ENCODE data around the gene TBC1D1.

TBC1D1 gene

GRCh38 chr4:37872310-37872988, 18.4 kb upstream of the TBC1D1 start:
- Mint-ChIP-seq H3K27ac (peak overlapping the region; percentile 45), H3K36me3 (ENCODE audit: low read depth) (peaks cover 4% of the 10 kb centered on the region), H3K4me1 (ENCODE audit: low read depth) (peaks cover 10% of the 10 kb centered on the region), H3K27me3 (ENCODE audit: low read depth) (no peaks in the 10 kb centered on the region), H3K4me3 (no peak overlapping the region), H3K9me3 (no peaks in the 10 kb centered on the region)

DNA sequence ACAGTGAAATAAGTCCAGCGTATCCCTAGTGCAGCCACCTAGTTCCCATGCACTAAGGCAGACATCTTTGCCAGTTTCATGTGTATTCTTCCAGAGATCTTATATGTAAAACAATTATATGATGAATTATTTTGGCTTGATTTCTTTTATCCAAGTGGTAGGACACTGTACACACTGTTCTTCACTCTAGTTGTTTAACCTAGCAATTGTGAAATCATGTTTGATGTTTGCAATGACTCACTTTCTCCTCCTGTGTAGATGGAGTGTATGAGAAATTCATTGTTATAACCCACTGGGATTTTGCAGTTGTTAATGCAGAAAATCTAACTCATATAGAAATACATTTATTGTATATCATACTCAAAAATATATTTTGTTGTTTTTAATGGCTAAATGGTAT, 17.5 kb upstream of the TBC1D1 start:
- no peaks in the 10 kb centered on the region for H3K27me3 Mint-ChIP-seq (ENCODE audit: low read depth)
- no peak overlapping the region for H3K27ac Mint-ChIP-seq
- H3K9me3 Mint-ChIP-seq: no peaks in the 10 kb centered on the region
- no peak overlapping the region for H3K4me3 Mint-ChIP-seq
- H3K4me1 Mint-ChIP-seq (ENCODE audit: low read depth): peaks cover 10% of the 10 kb centered on the region
- H3K36me3 Mint-ChIP-seq (ENCODE audit: low read depth): no peaks in the 10 kb centered on the region

DNA sequence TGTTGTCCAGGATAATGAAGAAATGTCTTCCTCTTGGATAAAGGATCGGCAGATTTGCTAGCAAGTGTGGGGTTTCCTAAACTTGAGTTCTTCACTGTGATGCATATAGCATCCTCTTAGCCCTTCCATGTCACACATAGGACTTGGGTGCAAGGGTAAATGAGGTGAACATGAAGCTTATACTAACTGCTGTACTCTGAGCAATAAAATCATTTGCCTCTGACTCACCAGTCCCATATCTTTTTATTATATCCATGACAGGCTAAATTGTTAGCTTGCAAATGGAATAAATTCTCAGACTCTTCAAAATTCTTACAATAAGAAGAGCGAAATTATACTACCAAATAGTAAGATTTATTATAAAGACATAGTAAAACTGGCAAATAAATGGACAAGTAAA, 14.7 kb upstream of the TBC1D1 start:
- H3K27ac Mint-ChIP-seq: no peak overlapping the region
- H3K36me3 Mint-ChIP-seq (ENCODE audit: low read depth): no peaks in the 10 kb centered on the region
- H3K4me3 Mint-ChIP-seq: no peak overlapping the region
- H3K4me1 Mint-ChIP-seq (ENCODE audit: low read depth): peaks cover 10% of the 10 kb centered on the region
- no peaks in the 10 kb centered on the region for H3K27me3 Mint-ChIP-seq (ENCODE audit: low read depth)
- no peaks in the 10 kb centered on the region for H3K9me3 Mint-ChIP-seq

DNA sequence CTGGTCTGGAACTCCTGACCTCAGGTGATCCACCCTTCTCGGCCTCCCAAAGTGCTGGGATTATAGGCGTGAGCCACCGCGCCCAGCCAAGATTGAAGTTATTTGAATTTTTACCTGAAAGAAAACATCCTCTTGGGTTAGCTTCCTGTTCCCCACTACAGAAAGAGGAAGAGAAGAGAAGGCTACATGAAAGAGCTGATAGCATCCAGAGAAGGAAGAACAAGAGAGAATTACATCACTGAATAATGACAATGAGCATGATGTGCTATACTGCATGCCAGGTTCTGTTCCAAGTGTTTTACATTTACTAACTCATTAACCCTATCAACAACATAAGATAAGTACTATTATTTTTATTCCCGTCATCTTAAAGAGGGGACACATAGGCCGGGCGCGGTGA, 11.5 kb upstream of the TBC1D1 start:
- Mint-ChIP-seq H3K9me3 (no peaks in the 10 kb centered on the region), H3K27me3 (ENCODE audit: low read depth) (peaks cover 15% of the 10 kb centered on the region), H3K27ac (no peak overlapping the region), H3K36me3 (ENCODE audit: low read depth) (no peaks in the 10 kb centered on the region), H3K4me3 (no peak overlapping the region), H3K4me1 (ENCODE audit: low read depth) (no peaks in the 10 kb centered on the region)

- H3K27ac Mint-ChIP-seq: no peak overlapping the region
- H3K4me1 Mint-ChIP-seq (ENCODE audit: low read depth): peaks cover 5% of the 10 kb centered on the region
- no peaks in the 10 kb centered on the region for H3K36me3 Mint-ChIP-seq (ENCODE audit: low read depth)
- H3K27me3 Mint-ChIP-seq (ENCODE audit: low read depth): peaks cover 24% of the 10 kb centered on the region
- H3K9me3 Mint-ChIP-seq: no peaks in the 10 kb centered on the region
- H3K4me3 Mint-ChIP-seq: no peak overlapping the region
These were observed 9.1 kb upstream of the TBC1D1 start for GRCh38 chr4:37881811-37882210.

DNA sequence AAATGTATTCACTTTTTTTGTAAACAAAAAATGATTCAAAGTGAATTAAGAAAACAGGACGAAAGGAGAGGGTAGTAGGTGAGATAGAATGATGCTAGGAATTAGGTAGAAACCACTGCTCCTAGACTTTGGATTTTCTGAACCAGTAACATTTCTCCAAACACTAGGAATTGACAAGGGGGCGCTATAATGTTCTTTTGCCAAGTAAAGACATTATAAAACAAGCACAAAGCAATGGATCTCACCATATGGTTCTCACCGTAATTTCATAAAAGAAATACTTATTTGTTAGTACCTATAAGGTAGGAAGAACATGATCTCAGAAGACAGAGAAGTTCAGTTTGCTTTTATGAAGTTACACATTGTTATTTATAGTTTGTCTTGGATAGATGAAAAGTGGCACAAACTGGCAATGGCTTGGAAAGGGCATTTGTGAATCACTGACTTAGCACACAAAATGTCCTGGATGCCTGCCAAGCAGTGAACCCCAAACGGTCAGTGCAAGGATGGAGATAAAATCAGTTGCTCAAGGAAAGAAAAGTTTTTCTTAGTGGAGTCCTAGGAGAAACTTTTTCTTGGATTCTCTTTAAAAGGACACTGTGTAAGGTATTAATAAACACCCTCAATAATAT, 8.1 kb upstream of the TBC1D1 start:
- Mint-ChIP-seq H3K9me3 (no peaks in the 10 kb centered on the region), H3K27me3 (ENCODE audit: low read depth) (peaks cover 27% of the 10 kb centered on the region), H3K36me3 (ENCODE audit: low read depth) (no peaks in the 10 kb centered on the region), H3K4me3 (no peak overlapping the region), H3K4me1 (ENCODE audit: low read depth) (peaks cover 5% of the 10 kb centered on the region), H3K27ac (no peak overlapping the region)

- no peaks in the 10 kb centered on the region for H3K36me3 Mint-ChIP-seq (ENCODE audit: low read depth)
- H3K9me3 Mint-ChIP-seq: no peaks in the 10 kb centered on the region
- no peak overlapping the region for H3K27ac Mint-ChIP-seq
- peaks cover 34% of the 10 kb centered on the region for H3K27me3 Mint-ChIP-seq (ENCODE audit: low read depth)
- no peak overlapping the region for H3K4me3 Mint-ChIP-seq
- H3K4me1 Mint-ChIP-seq (ENCODE audit: low read depth): peaks cover 14% of the 10 kb centered on the region
These were observed 5.9 kb upstream of the TBC1D1 start for GRCh38 chr4:37884855-37885487.

GRCh38 chr4:37885496-37885895, 5.4 kb upstream of the TBC1D1 start:
- no peak overlapping the region for H3K4me3 Mint-ChIP-seq
- no peak overlapping the region for H3K27ac Mint-ChIP-seq
- H3K4me1 Mint-ChIP-seq (ENCODE audit: low read depth): peaks cover 16% of the 10 kb centered on the region
- H3K9me3 Mint-ChIP-seq: no peaks in the 10 kb centered on the region
- no peaks in the 10 kb centered on the region for H3K36me3 Mint-ChIP-seq (ENCODE audit: low read depth)
- H3K27me3 Mint-ChIP-seq (ENCODE audit: low read depth): peaks cover 34% of the 10 kb centered on the region

- no peaks in the 10 kb centered on the region for H3K9me3 Mint-ChIP-seq
- peaks cover 2% of the 10 kb centered on the region for H3K36me3 Mint-ChIP-seq (ENCODE audit: low read depth)
- H3K27me3 Mint-ChIP-seq (ENCODE audit: low read depth): peaks cover 14% of the 10 kb centered on the region
- peak overlapping the region; percentile 40 for H3K4me3 Mint-ChIP-seq
- no peak overlapping the region for H3K27ac Mint-ChIP-seq
- H3K4me1 Mint-ChIP-seq (ENCODE audit: low read depth): peaks cover 30% of the 10 kb centered on the region
These were observed 759 bp upstream of the TBC1D1 start for GRCh38 chr4:37889849-37890800.

- Mint-ChIP-seq H3K4me3 (peak overlapping the region; percentile 94), H3K27me3 (ENCODE audit: low read depth) (peaks cover 10% of the 10 kb centered on the region), H3K9me3 (no peaks in the 10 kb centered on the region), H3K36me3 (ENCODE audit: low read depth) (peaks cover 5% of the 10 kb centered on the region), H3K4me1 (ENCODE audit: low read depth) (peaks cover 38% of the 10 kb centered on the region), H3K27ac (peak overlapping the region; percentile 93)
These were observed 626 bp downstream of the TBC1D1 start for GRCh38 chr4:37891260-37892159.

GRCh38 chr4:37892641-37893040, 1.8 kb downstream of the TBC1D1 start:
- H3K36me3 Mint-ChIP-seq (ENCODE audit: low read depth): peaks cover 5% of the 10 kb centered on the region
- H3K27ac Mint-ChIP-seq: peak overlapping the region; percentile 93
- H3K9me3 Mint-ChIP-seq: no peaks in the 10 kb centered on the region
- peaks cover 7% of the 10 kb centered on the region for H3K27me3 Mint-ChIP-seq (ENCODE audit: low read depth)
- peaks cover 39% of the 10 kb centered on the region for H3K4me1 Mint-ChIP-seq (ENCODE audit: low read depth)
- peak overlapping the region; percentile 94 for H3K4me3 Mint-ChIP-seq

DNA sequence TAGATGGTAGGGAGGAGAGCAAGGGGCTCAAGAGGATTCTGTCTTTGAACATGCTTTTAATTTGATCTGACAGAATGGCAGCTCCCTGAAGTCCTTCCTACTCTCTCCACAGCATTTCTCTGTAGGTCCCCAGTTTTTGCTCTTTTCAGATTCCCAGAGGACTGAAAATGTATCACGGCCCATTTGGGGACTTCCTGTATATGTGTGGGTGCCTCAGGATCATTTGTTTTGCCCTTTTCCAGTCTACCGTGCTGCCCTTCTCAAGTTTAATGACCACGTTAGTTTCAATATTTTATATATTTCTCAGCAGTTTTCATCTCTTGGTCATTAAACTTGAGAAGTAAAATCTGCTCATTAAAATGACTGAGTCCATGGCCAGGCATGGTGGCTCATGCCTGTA, 2.3 kb downstream of the TBC1D1 start:
- Mint-ChIP-seq H3K27ac (no peak overlapping the region), H3K36me3 (ENCODE audit: low read depth) (peaks cover 5% of the 10 kb centered on the region), H3K4me1 (ENCODE audit: low read depth) (peaks cover 39% of the 10 kb centered on the region), H3K27me3 (ENCODE audit: low read depth) (peaks cover 7% of the 10 kb centered on the region), H3K9me3 (no peaks in the 10 kb centered on the region), H3K4me3 (peak overlapping the region; percentile 94)

DNA sequence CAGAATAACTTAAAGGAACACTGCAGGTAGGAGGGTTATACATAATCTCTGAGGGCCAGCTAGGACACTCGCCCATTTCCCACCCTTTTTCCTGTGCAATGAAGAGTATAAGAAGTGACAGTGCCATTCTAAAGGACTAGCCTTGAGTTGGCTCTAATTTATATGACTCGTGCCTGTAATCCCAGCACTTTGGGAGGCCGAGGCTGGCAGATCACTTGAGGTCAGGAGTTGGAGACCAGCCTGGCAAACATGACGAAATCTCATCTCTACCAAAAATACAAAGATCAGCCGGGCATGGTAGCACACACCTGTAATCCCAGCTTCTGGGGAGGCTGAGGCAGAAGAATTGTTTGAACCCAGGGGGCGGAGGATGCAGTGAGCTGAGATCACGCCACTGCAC, 4.4 kb downstream of the TBC1D1 start:
- Mint-ChIP-seq H3K27me3 (ENCODE audit: low read depth) (no peaks in the 10 kb centered on the region), H3K4me1 (ENCODE audit: low read depth) (peaks cover 39% of the 10 kb centered on the region), H3K4me3 (no peak overlapping the region), H3K36me3 (ENCODE audit: low read depth) (peaks cover 13% of the 10 kb centered on the region), H3K27ac (no peak overlapping the region), H3K9me3 (no peaks in the 10 kb centered on the region)

All from T-helper 1 cell treated with Interleukin-12 subunit alpha and Interleukin-12 subunit beta and Interleukin-4 antibody, amounts not matched to agents 30 μg/mL and 1 μg/mL, for 36 hours (primary cell).